ENCODE measurements around the gene IGFBP5. TPM values are rescaled to one million over a fixed set of nuclear protein-coding genes. Genes with fewer than 3 reads are reported as not detected.
A peak's percentile ranks its signal among the peaks of the same experiment; 100 is the strongest.

IGFBP5 gene
- total RNA-seq, 1 donor from 2014 or later: not detected

DNA sequence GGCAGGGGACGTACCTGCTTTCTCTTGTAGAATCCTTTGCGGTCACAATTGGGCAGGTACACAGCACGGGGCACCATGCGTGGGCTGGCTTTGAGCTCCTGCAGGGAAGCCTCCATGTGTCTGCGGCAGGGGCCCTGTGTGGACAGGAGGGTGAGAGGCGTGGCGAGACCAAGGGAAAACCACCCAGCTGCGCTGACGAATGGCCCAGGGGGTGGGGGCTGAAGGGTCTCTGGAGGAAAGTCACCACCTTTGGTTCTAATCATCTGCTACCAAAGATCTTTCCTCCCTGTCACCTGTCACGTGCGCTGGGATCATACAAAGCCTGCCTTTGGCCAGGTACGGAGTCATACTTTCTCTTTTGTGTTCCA, 17.3 kb downstream of the IGFBP5 start:
- H3K36me3 Mint-ChIP-seq (ENCODE audit: low read depth): no peaks in the 10 kb centered on the region
- H3K9me3 Mint-ChIP-seq: no peaks in the 10 kb centered on the region
- peaks cover 10% of the 10 kb centered on the region for H3K4me1 Mint-ChIP-seq (ENCODE audit: low read depth)
- no peak for DNase-seq (ENCODE audit: low spot score)
- H3K4me3 Mint-ChIP-seq (ENCODE audit: low read depth): no peak overlapping the region
- intact Hi-C loops (cut with micrococcal nuclease): no loop called here
- no peak overlapping the region for H3K27ac Mint-ChIP-seq
- H3K27me3 Mint-ChIP-seq (ENCODE audit: low read depth): peaks cover 3% of the 10 kb centered on the region

DNA sequence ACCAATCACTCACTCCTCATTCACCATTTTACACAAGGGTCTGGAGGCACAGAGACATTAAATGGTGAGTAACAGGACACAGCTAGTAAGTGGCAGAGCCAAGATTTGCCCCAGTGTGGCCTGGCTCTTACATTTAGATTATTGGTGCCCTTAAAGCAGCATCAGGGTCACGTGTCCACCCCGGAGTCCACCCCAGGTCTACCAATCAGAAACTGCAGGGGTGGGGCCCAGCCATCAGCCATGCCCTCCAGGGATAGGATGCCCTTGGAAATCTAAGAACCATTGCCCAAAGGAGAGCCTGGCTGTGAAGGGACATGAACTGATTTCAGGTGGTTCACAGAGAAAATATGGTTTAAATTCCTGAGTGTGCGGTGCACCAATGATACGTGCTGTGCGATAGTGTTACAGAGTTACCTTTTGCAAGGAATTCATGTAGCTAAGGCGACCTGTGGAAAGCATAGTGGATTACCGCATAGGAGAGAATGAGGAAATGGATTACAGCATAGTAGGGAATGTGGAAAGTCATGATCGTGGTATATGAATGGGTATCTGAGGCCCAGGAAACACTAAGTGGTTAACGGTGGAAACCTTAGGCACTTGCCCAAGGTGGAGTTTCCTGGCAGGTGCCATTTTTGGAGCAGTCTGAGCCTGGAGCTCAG, 17.8 kb downstream of the IGFBP5 start:
- DNase-seq (ENCODE audit: low spot score): no peak
- Mint-ChIP-seq H3K27ac (no peak overlapping the region), H3K4me3 (ENCODE audit: low read depth) (no peak overlapping the region), H3K4me1 (ENCODE audit: low read depth) (peaks cover 10% of the 10 kb centered on the region), H3K9me3 (no peaks in the 10 kb centered on the region), H3K36me3 (ENCODE audit: low read depth) (no peaks in the 10 kb centered on the region), H3K27me3 (ENCODE audit: low read depth) (peaks cover 3% of the 10 kb centered on the region)
- intact Hi-C loops (cut with micrococcal nuclease): no loop called here

DNA sequence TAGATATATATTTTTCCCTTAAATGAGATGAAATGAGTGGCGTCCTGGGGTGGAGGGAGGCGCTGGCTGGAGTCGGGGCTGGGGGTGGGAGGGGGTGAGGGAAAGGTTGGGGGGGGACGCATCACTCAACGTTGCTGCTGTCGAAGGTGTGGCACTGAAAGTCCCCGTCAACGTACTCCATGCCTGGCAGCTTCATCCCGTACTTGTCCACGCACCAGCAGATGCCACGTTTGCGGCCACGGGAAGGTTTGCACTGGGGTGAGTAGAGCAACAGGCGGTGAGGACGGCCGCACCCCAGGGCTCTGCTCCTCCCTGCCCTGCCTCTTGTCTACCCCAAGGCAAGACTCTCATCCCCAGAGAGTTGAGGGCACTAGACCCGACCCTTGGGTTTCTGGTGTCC, 18.7 kb downstream of the IGFBP5 start:
- intact Hi-C loops (cut with micrococcal nuclease): no loop called here
- no peaks in the 10 kb centered on the region for H3K9me3 Mint-ChIP-seq
- H3K4me1 Mint-ChIP-seq (ENCODE audit: low read depth): peaks cover 2% of the 10 kb centered on the region
- H3K27ac Mint-ChIP-seq: no peak overlapping the region
- H3K36me3 Mint-ChIP-seq (ENCODE audit: low read depth): no peaks in the 10 kb centered on the region
- peaks cover 3% of the 10 kb centered on the region for H3K27me3 Mint-ChIP-seq (ENCODE audit: low read depth)
- H3K4me3 Mint-ChIP-seq (ENCODE audit: low read depth): no peak overlapping the region
- no peak for DNase-seq (ENCODE audit: low spot score)

DNA sequence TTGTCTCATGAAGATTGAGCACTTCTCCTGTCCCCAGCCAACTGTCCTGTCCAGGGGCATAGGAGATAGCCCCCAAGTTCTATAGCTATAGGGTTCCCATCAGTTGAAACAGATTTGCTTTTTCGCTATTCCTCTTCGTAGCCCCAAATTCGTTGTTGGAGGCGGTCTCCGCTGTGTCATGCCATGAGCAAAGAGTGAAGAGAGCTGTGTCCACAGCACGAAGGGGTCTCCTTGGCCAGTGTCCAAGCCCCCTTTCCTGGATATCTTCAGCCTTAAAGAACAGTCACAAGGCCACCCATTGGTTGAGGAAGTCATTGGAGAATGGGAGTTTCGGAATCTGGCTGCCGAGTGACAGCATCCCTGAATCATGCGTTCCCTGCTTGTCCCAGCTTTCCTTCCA, 21.0 kb downstream of the IGFBP5 start:
- H3K4me1 Mint-ChIP-seq (ENCODE audit: low read depth): no peaks in the 10 kb centered on the region
- H3K36me3 Mint-ChIP-seq (ENCODE audit: low read depth): no peaks in the 10 kb centered on the region
- no peak for DNase-seq (ENCODE audit: low spot score)
- peaks cover 8% of the 10 kb centered on the region for H3K27me3 Mint-ChIP-seq (ENCODE audit: low read depth)
- H3K9me3 Mint-ChIP-seq: no peaks in the 10 kb centered on the region
- intact Hi-C loops (cut with micrococcal nuclease): no loop called here
- H3K4me3 Mint-ChIP-seq (ENCODE audit: low read depth): no peak overlapping the region
- H3K27ac Mint-ChIP-seq: no peak overlapping the region

DNA sequence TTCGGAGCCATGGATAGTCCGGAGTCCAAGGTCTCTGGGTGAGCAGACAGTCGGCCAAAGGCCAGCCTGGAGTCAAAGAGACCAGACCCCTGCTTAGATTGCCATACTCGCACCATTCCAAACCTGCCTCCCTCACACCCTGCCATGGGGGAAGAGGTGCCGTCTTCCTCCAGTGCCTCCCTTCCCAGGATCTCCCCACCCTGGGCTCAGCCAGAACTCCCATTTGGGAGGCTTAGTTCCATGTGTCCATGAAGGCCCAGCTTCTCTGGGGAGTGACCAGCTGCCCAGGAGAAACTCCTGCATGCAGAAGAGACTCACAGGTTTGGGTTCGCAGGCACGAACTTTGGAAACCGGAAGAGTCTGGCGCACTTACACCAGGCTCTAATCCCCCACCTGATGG, 21.7 kb downstream of the IGFBP5 start:
- Mint-ChIP-seq H3K9me3 (no peaks in the 10 kb centered on the region), H3K4me1 (ENCODE audit: low read depth) (no peaks in the 10 kb centered on the region), H3K27ac (no peak overlapping the region), H3K4me3 (ENCODE audit: low read depth) (no peak overlapping the region), H3K36me3 (ENCODE audit: low read depth) (no peaks in the 10 kb centered on the region), H3K27me3 (ENCODE audit: low read depth) (peaks cover 8% of the 10 kb centered on the region)
- intact Hi-C loops (cut with micrococcal nuclease): no loop called here
- DNase-seq (ENCODE audit: low spot score): no peak

DNA sequence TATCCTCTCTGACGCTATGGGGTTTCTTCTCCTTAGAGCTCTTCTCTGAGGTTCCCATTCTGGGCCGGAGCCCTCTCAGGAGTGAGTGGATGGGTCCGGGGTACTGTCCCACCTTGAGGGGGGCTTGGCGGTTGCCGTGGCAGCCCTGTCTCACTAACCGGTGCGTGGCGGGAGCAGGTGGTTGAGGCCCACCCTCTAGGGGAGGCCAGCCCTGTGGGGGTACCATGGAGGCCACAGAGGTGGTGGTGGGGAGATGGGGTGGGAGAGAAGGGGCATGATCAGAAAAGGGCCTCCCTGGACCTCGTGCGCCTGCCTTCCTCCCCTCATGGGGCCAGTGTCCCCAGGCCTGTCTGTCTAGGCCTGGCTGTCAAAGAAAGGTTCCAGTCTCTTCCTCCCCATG, 22.3 kb downstream of the IGFBP5 start:
- Mint-ChIP-seq H3K36me3 (ENCODE audit: low read depth) (no peaks in the 10 kb centered on the region), H3K4me1 (ENCODE audit: low read depth) (no peaks in the 10 kb centered on the region), H3K9me3 (no peaks in the 10 kb centered on the region), H3K4me3 (ENCODE audit: low read depth) (no peak overlapping the region), H3K27me3 (ENCODE audit: low read depth) (peaks cover 11% of the 10 kb centered on the region), H3K27ac (no peak overlapping the region)
- no peak for DNase-seq (ENCODE audit: low spot score)
- intact Hi-C loops (cut with micrococcal nuclease): no loop called here

DNA sequence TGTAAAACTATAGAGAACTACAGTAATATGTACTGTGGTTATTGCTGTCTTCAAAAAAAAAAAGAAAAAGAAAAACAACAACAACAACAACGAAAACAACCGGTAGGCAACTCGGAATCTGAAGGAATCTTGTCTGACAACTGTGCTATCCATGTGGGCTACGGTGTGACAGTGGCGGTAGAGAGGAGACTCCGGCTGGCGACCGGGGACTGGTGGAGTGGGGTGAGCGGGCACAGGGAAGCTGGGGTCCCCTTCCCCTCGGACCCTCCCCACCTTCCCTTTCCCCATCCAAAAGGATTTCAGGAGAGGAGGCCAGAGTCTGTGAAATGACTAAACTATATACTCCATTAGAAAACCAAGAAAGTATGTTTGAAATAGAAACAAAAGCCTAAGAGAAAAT, 22.9 kb downstream of the IGFBP5 start:
- DNase-seq (ENCODE audit: low spot score): no peak
- Mint-ChIP-seq H3K4me1 (ENCODE audit: low read depth) (no peaks in the 10 kb centered on the region), H3K36me3 (ENCODE audit: low read depth) (no peaks in the 10 kb centered on the region), H3K4me3 (ENCODE audit: low read depth) (no peak overlapping the region), H3K9me3 (no peaks in the 10 kb centered on the region), H3K27ac (no peak overlapping the region), H3K27me3 (ENCODE audit: low read depth) (peaks cover 11% of the 10 kb centered on the region)
- intact Hi-C loops (cut with micrococcal nuclease): no loop called here

DNA sequence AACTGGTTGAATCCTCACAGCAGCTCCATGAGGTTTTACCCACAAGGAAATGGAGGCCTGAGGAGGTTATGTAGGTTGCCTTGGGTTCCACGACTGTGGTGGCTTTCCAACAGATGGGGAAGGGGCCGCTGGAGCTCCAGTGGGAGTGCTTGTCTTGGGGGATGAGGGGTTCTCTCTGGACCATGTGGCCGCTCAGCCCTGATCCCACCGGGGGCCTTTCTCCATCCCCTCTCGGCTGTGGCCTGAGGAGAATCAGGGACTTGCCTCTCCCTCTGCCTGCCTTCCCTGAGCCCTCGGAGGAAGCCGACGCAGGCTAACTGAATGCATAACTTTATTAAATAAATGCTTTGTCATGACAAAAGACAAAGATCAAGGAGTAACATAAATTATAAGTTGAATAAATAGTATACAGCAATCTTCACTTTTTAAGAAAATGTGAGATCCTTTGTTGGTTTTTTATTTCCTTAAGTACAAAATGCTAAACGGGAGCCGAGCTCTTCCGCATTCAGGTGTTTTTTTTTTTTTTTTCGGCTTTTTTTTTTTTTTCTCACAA, 23.5 kb downstream of the IGFBP5 start:
- no peaks in the 10 kb centered on the region for H3K36me3 Mint-ChIP-seq (ENCODE audit: low read depth)
- H3K27me3 Mint-ChIP-seq (ENCODE audit: low read depth): peaks cover 11% of the 10 kb centered on the region
- H3K9me3 Mint-ChIP-seq: no peaks in the 10 kb centered on the region
- no peak overlapping the region for H3K4me3 Mint-ChIP-seq (ENCODE audit: low read depth)
- no peak for DNase-seq (ENCODE audit: low spot score)
- intact Hi-C loops (cut with micrococcal nuclease): no loop called here
- H3K27ac Mint-ChIP-seq: no peak overlapping the region
- no peaks in the 10 kb centered on the region for H3K4me1 Mint-ChIP-seq (ENCODE audit: low read depth)

DNA sequence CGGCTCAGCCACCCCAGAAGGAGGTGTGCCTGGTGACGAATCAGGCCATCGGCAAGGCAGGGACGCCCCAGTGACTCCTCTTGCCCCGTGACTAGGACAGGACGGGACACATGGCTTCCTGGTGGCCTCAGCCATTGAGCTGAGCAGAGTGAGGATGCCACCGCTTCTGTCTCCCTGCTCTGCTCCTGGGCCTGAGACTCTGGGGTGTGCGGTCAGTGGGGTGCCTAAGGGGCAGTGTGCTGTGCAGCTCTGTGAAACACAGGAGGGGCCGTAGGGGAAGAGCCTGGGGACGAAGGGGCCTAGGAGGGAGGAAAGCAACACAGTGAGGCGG, 24.3 kb downstream of the IGFBP5 start:
- Mint-ChIP-seq H3K27ac (no peak overlapping the region), H3K9me3 (no peaks in the 10 kb centered on the region)
- intact Hi-C loops (cut with micrococcal nuclease): no loop called here

DNA sequence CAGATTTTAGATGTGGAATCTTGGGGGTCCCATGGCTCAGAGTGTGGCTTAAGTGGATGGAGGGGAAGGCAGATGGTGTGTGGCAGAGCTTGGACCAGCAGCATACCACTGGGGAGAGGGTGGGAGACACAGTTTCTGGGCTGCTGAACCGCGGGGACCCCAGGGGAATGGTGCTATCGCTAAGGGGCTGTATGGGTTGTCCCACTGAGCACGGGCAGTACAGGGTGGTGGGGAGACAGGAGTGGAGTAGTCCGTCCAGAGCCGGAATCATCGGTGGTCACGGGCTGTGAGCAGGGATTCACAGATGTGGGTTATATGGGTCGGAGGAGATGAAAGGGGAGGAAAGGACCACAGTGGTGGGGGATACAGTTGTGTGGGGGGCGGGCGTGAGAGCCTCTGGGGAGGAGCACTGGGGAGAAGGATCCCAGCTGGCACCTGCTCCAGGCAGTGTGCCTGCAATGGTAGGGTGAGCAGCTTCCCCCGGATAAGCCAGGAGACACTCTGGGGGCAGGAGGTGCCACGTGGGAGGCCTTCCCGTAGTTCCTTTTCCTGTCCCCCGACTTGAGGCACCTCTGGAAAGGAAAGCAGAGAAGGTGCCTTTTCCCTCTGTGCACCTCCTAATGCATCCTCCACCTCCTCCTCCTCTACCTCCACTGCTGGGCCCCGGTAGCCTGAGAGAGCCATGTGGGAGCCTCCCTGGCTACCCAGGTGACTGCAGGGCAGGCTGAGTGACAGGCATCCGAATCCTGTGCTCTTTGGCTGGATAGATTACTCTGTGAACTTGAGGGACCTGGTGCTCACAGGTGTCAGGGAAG, 24.9 kb downstream of the IGFBP5 start:
- H3K27ac Mint-ChIP-seq: no peak overlapping the region

More for the DNA sequence above, 24.3 kb downstream of the IGFBP5 start:
- H3K27me3 Mint-ChIP-seq (ENCODE audit: low read depth): peaks cover 8% of the 10 kb centered on the region
- H3K4me3 Mint-ChIP-seq (ENCODE audit: low read depth): no peak overlapping the region
- no peaks in the 10 kb centered on the region for H3K4me1 Mint-ChIP-seq (ENCODE audit: low read depth)
- no peaks in the 10 kb centered on the region for H3K36me3 Mint-ChIP-seq (ENCODE audit: low read depth)
- no peak for DNase-seq (ENCODE audit: low spot score)

DNA sequence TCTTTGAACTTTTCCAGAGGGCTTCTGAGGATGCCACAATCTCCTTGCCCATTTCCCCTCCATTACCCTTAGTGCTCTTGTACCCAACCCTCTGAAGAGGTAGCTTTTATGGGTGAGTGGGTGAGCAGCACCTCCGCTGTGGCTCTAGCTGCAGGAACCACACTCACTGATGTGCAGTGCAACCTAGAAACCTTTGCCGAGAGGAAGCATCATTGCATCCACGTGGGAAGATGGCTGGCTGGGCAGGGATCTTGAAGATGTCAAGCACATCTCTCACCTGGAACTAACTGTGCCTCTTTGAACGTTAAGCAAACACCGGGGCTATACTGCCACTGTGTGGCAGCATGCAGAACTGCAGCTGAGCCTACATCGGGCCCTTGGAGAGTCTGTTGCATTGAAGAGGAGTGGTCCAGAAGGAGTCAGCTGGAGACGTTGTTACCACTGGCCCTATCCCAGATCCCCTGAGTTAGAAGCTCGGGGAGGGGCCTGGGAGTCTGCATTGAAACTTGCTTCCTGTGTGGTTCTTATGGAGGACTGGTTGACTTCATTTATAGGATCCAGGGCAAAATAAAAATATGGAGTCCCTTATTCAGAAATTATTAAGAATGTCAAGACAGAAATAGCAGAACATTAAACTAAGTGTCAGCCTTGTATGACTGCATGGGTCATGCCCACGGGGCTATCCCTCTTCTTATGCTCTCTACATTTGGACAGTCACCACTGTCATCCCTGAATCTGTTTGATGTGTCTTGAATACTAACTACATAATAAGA, 28.7 kb downstream of the IGFBP5 start:
- DNase-seq (ENCODE audit: low spot score): peak; percentile 59
- H3K9me3 Mint-ChIP-seq: no peaks in the 10 kb centered on the region
- peaks cover 8% of the 10 kb centered on the region for H3K27me3 Mint-ChIP-seq (ENCODE audit: low read depth)
- H3K27ac Mint-ChIP-seq: no peak overlapping the region
- no peaks in the 10 kb centered on the region for H3K4me1 Mint-ChIP-seq (ENCODE audit: low read depth)
- H3K36me3 Mint-ChIP-seq (ENCODE audit: low read depth): no peaks in the 10 kb centered on the region
- intact Hi-C loops (cut with micrococcal nuclease): loop anchor here (1.0 to 5.0 kb wide), 3 partner anchors 147 to 634 kb away; no protein-coding TSS in a partner anchor
- H3K4me3 Mint-ChIP-seq (ENCODE audit: low read depth): no peak overlapping the region

More for the DNA sequence above, 24.9 kb downstream of the IGFBP5 start:
- no peak for DNase-seq (ENCODE audit: low spot score)
- Mint-ChIP-seq H3K4me1 (ENCODE audit: low read depth) (no peaks in the 10 kb centered on the region), H3K27me3 (ENCODE audit: low read depth) (peaks cover 8% of the 10 kb centered on the region), H3K36me3 (ENCODE audit: low read depth) (no peaks in the 10 kb centered on the region), H3K4me3 (ENCODE audit: low read depth) (no peak overlapping the region), H3K9me3 (no peaks in the 10 kb centered on the region)
- intact Hi-C loops (cut with micrococcal nuclease): no loop called here

DNA sequence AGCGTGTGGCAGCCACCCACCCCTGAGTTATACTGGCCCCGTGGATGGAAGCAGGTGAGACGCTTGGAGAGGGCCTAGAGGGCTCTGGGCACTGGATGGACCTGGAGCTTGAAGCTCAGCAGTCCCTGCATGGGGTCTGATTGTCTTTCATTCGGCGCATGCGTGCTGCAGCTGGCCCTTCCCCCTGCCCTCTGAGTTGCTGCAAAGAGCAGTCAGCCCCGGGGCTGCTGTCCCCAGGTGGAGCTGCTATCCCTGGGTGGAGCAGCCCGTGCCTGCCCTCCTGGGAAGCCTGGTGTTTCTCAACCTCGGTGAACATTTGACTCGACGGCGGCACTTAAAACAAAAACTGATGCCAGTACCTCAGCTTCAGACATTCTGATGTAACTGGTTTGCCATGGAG, 29.6 kb downstream of the IGFBP5 start:
- no peak overlapping the region for H3K4me3 Mint-ChIP-seq (ENCODE audit: low read depth)
- H3K27me3 Mint-ChIP-seq (ENCODE audit: low read depth): peaks cover 3% of the 10 kb centered on the region
- no peak overlapping the region for H3K27ac Mint-ChIP-seq
- no peaks in the 10 kb centered on the region for H3K9me3 Mint-ChIP-seq
- no peaks in the 10 kb centered on the region for H3K36me3 Mint-ChIP-seq (ENCODE audit: low read depth)
- intact Hi-C loops (cut with micrococcal nuclease): loop anchor here (1.0 to 5.0 kb wide), 3 partner anchors 146 to 633 kb away; no protein-coding TSS in a partner anchor
- H3K4me1 Mint-ChIP-seq (ENCODE audit: low read depth): no peaks in the 10 kb centered on the region
- DNase-seq (ENCODE audit: low spot score): no peak
